IPS-20b (cell line): ENCODE measurements around the gene GPHB5.
"Not testable (repeated sequence)": the region's sequence is repeated elsewhere in the genome, so short reads cannot be mapped to it uniquely, and the experiment has no call there.

Experiments used
- H3K27ac ChIP-seq: one replicate; pipeline ENCODE4 v1.5.1; 2013; ENCODE audit warnings: low read length
- H3K27me3 ChIP-seq: 2 replicates; pipeline ENCODE4 v1.6.1; 2013; ENCODE audit warnings: mild to moderate bottlenecking, low read length, inconsistent platforms; ENCODE audit not compliant: insufficient read depth
- H3K36me3 ChIP-seq: 2 replicates; pipeline ENCODE4 v1.6.1; 2013; ENCODE audit warnings: low read depth, mild to moderate bottlenecking, inconsistent platforms, low read length, moderate library complexity; ENCODE audit not compliant: insufficient read depth
- H3K4me1 ChIP-seq: 2 replicates; pipeline ENCODE4 v1.6.1; 2013; ENCODE audit warnings: mild to moderate bottlenecking, control low read depth, inconsistent platforms, low read length, moderate library complexity; ENCODE audit not compliant: insufficient read depth
- H3K4me3 ChIP-seq: 2 replicates; pipeline ENCODE4 v1.5.1; 2013; ENCODE audit warnings: mild to moderate bottlenecking, low read length, inconsistent platforms
- H3K9ac ChIP-seq: 2 replicates; pipeline ENCODE4 v1.6.1; 2013; ENCODE audit warnings: low read depth, mild to moderate bottlenecking, inconsistent platforms, low read length, moderate library complexity
- H3K9me3 ChIP-seq: 2 replicates; pipeline ENCODE4 v1.6.1; 2013; ENCODE audit warnings: mild to moderate bottlenecking, low read depth, low read length, inconsistent platforms; ENCODE audit not compliant: insufficient read depth

The GPHB5 gene

GRCh38 chr14:63290741-63291430 lies 27.8 kb downstream of the GPHB5 start:
- H3K9me3 ChIP-seq, result no peaks in the 10 kb centered on the region
- no peak overlapping the region for H3K27ac ChIP-seq
- no peaks in the 10 kb centered on the region for H3K36me3 ChIP-seq
- no peaks in the 10 kb centered on the region for H3K27me3 ChIP-seq
- H3K4me3 ChIP-seq, result no peak overlapping the region
- no peak overlapping the region for H3K9ac ChIP-seq
- H3K4me1 ChIP-seq, result peaks cover 5% of the 10 kb centered on the region

- no peaks in the 10 kb centered on the region for H3K27me3 ChIP-seq
- no peak overlapping the region for H3K4me3 ChIP-seq
- H3K27ac ChIP-seq, result no peak overlapping the region
- H3K36me3 ChIP-seq, result no peaks in the 10 kb centered on the region
- no peak overlapping the region for H3K9ac ChIP-seq
- peaks cover 5% of the 10 kb centered on the region for H3K4me1 ChIP-seq
- no peaks in the 10 kb centered on the region for H3K9me3 ChIP-seq
These were observed 29.9 kb downstream of the GPHB5 start for GRCh38 chr14:63288853-63289252.

DNA sequence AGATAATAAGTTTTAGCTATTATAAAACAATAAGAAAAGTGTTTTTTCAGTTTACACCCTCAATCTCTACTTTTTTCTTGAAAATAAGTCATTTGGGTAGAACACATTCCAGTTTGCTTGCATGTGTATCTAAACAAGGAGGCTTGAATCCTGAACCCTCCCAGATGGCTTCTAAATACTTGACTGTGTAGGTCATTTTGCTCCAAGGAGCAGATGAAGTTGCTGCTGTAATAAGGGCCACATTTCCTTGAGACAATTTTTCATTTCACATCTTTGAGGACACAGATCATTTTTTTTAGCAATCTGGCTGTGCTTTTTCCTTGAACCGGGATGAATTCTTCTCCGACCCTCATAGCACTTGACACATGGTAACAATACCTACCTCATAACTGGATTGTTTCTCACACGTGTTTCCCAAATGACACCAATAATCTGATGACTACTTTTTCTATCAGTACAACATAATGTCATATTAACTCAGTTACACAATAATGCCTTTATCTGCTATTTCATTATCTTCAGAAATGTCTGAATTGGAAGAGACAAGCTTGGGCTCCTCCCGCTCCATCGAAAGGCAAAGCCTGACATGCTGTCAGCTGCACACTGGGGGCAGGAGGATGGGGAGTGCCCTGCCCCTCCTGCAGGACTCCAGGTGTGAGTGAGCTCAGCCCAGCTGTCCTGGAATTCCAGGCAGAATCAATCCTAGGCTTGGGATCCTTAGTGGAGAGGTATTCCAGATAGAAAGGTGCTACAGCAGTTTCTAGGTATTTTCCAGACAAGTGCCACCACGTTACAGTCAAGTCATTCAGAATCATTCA lies 30.9 kb downstream of the GPHB5 start:
- Histone ChIP-seq H3K36me3 (no peaks in the 10 kb centered on the region), H3K27me3 (no peaks in the 10 kb centered on the region), H3K9ac (no peak overlapping the region), H3K4me3 (no peak overlapping the region), H3K4me1 (peaks cover 5% of the 10 kb centered on the region), H3K27ac (no peak overlapping the region), H3K9me3 (no peaks in the 10 kb centered on the region)

DNA sequence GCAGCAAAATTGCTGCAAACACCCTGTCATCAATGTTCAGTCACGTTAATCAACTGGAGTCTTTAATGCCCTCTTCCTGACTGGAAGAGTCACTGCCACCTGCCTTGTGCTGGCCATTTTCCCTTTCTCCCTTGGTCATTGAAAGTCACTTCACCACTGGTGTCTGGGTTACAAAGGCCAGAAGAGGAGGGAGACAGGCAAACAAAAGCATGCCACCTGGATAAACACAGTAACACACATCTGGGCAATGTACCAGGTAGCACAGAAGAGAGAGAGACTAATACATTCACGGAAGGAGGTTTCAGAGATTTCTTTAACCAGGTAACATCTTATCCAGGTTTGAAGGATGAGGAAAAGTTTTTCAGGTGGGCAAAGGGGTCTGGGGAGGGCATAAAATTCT lies 32.7 kb downstream of the GPHB5 start:
- Histone ChIP-seq H3K4me1 (peaks cover 5% of the 10 kb centered on the region), H3K4me3 (no peak overlapping the region), H3K9ac (no peak overlapping the region), H3K9me3 (no peaks in the 10 kb centered on the region), H3K27ac (no peak overlapping the region), H3K27me3 (no peaks in the 10 kb centered on the region), H3K36me3 (no peaks in the 10 kb centered on the region)

DNA sequence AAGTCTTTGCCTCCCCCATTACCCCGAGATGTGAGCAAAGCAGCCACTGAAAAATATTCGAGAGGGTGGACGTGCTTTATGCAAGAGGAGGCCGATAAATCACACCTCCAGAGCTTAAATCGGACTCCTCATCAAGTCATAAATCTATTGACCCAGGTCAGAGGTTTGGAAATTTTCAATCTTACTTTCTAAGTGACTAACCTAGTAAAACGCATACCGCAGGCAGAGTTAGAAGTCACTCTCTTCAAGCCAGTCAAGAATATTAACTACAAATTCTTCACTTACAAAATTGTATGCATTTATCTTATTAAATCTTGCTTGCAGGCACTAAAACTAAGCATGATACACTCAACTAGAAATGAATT lies 34.9 kb downstream of the GPHB5 start:
- H3K4me3 ChIP-seq, result no peak overlapping the region
- no peaks in the 10 kb centered on the region for H3K36me3 ChIP-seq
- no peaks in the 10 kb centered on the region for H3K9me3 ChIP-seq
- peaks cover 5% of the 10 kb centered on the region for H3K4me1 ChIP-seq
- H3K9ac ChIP-seq, result no peak overlapping the region
- H3K27ac ChIP-seq, result no peak overlapping the region
- no peaks in the 10 kb centered on the region for H3K27me3 ChIP-seq

- no peaks in the 10 kb centered on the region for H3K9me3 ChIP-seq
- H3K27me3 ChIP-seq, result no peaks in the 10 kb centered on the region
These were observed 35.5 kb downstream of the GPHB5 start for GRCh38 chr14:63282997-63283883.

GRCh38 chr14:63279933-63280332 lies 38.8 kb downstream of the GPHB5 start:
- not testable (repeated sequence) for H3K9ac ChIP-seq, H3K4me1 ChIP-seq, H3K27ac ChIP-seq, H3K36me3 ChIP-seq, H3K4me3 ChIP-seq, H3K9me3 ChIP-seq, H3K27me3 ChIP-seq

More at GRCh38 chr14:63282997-63283883, 35.5 kb downstream of the GPHB5 start:
- Histone ChIP-seq H3K27ac (no peak overlapping the region), H3K4me1 (peaks cover 5% of the 10 kb centered on the region), H3K9ac (no peak overlapping the region), H3K36me3 (no peaks in the 10 kb centered on the region), H3K4me3 (no peak overlapping the region)

DNA sequence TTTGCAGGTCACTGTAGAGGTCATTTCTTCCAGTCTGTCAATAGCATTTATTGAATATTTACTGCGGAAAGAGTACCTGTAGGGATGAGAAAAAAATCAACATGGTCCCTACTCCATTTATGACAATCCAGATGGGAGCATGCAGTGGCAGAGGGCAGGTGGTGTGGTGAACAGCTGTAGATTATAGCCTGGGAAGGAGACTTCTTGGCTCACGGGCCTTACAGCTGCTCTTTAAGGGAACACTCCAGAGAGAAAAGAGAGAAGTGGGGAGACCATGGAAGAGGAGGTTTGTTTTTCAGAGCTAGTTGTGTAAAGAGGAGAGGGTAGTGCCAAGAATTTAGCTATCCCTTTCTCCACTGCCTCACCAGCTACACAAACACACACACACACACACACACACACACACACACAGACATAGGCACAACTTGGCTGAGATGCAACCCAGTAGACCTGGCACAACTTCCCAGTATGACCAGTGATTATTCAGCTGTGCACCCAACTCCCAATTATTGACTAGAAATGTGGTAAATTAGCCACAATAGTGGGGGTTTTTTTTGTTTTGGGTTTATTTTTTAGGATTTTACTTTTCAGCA lies 41.0 kb downstream of the GPHB5 start:
- H3K27me3 ChIP-seq, result no peaks in the 10 kb centered on the region
- H3K4me3 ChIP-seq, result no peak overlapping the region
- no peaks in the 10 kb centered on the region for H3K4me1 ChIP-seq
- H3K9me3 ChIP-seq, result no peaks in the 10 kb centered on the region
- H3K27ac ChIP-seq, result no peak overlapping the region
- H3K36me3 ChIP-seq, result no peaks in the 10 kb centered on the region
- H3K9ac ChIP-seq, result no peak overlapping the region

GRCh38 chr14:63276492-63277342 lies 42.0 kb downstream of the GPHB5 start:
- Histone ChIP-seq H3K36me3 (no peaks in the 10 kb centered on the region), H3K27me3 (no peaks in the 10 kb centered on the region), H3K27ac (no peak overlapping the region), H3K9me3 (no peaks in the 10 kb centered on the region), H3K9ac (no peak overlapping the region), H3K4me3 (no peak overlapping the region), H3K4me1 (no peaks in the 10 kb centered on the region)

- H3K27ac ChIP-seq, result no peak overlapping the region
- H3K27me3 ChIP-seq, result no peaks in the 10 kb centered on the region
- no peak overlapping the region for H3K9ac ChIP-seq
- no peaks in the 10 kb centered on the region for H3K4me1 ChIP-seq
- H3K36me3 ChIP-seq, result no peaks in the 10 kb centered on the region
- H3K9me3 ChIP-seq, result no peaks in the 10 kb centered on the region
- H3K4me3 ChIP-seq, result no peak overlapping the region
These were observed 42.7 kb downstream of the GPHB5 start for GRCh38 chr14:63276016-63276415.

DNA sequence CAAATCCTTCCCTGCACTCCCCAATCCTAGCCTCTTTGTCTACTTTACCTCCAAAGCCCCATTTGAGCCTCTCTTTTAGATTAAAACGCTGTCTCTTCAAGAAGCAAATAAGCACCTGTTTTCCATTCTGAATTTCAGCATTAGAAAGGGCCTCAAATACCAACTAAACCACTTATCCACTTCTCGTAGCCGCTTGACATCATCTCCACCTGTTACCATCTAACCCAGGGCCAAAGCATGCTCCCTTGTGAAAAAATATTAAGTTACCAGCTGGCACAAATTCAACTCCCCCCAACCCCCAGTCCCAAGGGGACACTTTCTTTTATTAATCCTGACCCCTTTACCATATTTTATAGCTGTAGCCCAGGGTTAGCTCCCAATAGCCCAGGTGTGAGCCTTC lies 43.1 kb downstream of the GPHB5 start:
- no peaks in the 10 kb centered on the region for H3K9me3 ChIP-seq
- no peaks in the 10 kb centered on the region for H3K27me3 ChIP-seq
- no peaks in the 10 kb centered on the region for H3K4me1 ChIP-seq
- no peak overlapping the region for H3K27ac ChIP-seq
- no peaks in the 10 kb centered on the region for H3K36me3 ChIP-seq
- no peak overlapping the region for H3K9ac ChIP-seq
- H3K4me3 ChIP-seq, result no peak overlapping the region
